HTR-8/SVneo (cell line): Measurements from ENCODE around the gene CACNA2D2.
A peak's percentile ranks its signal among the peaks of the same experiment; 100 is the strongest.
"Not testable (repeated sequence)": the region's sequence is repeated elsewhere in the genome, so short reads cannot be mapped to it uniquely, and the experiment has no call there.

Source experiments
- DNase-seq: peaks from one replicate; pipeline ENCODE4 v3.0.0; 2011; ENCODE audit warnings: low spot score, mixed read lengths; ENCODE audit not compliant: insufficient read length
- FAIRE-seq: peaks from 2 replicates; lab custom pipeline; 2011; peaks lifted over from hg19 to GRCh38; lab: Jason Lieb, UNC

Gene CACNA2D2

GRCh38 chr3:50530001-50530970 lies 26.9 kb upstream of the CACNA2D2 start:
- no peak for FAIRE-seq
- no peak for DNase-seq

- FAIRE-seq (no peak), DNase-seq (peak; percentile 66)
Measured at GRCh38 chr3:50525987-50526386, 22.6 kb upstream of the CACNA2D2 start.

GRCh38 chr3:50525191-50525910 lies 21.9 kb upstream of the CACNA2D2 start:
- DNase-seq = no peak
- FAIRE-seq = no peak

- DNase-seq = no peak
- no peak for FAIRE-seq
Measured at GRCh38 chr3:50524746-50525145, 21.3 kb upstream of the CACNA2D2 start.

GRCh38 chr3:50523279-50523811 lies 19.9 kb upstream of the CACNA2D2 start:
- DNase-seq (no peak), FAIRE-seq (no peak)

- DNase-seq (no peak), FAIRE-seq (no peak)
Measured at GRCh38 chr3:50521572-50521971, 18.1 kb upstream of the CACNA2D2 start.

GRCh38 chr3:50520849-50521248 lies 17.4 kb upstream of the CACNA2D2 start:
- DNase-seq (no peak), FAIRE-seq (no peak)

GRCh38 chr3:50519471-50520089 lies 16.1 kb upstream of the CACNA2D2 start:
- DNase-seq (peak; percentile 68), FAIRE-seq (peak; percentile 80)

GRCh38 chr3:50518436-50518835 lies 15.0 kb upstream of the CACNA2D2 start:
- DNase-seq (no peak), FAIRE-seq (no peak)

GRCh38 chr3:50517721-50518206 lies 14.3 kb upstream of the CACNA2D2 start:
- no peak for FAIRE-seq

GRCh38 chr3:50516440-50516871 lies 13.0 kb upstream of the CACNA2D2 start:
- FAIRE-seq (no peak), DNase-seq (no peak)

More at GRCh38 chr3:50517721-50518206, 14.3 kb upstream of the CACNA2D2 start:
- no peak for DNase-seq

- FAIRE-seq = no peak
- DNase-seq = no peak
Measured at GRCh38 chr3:50515565-50516439, 12.4 kb upstream of the CACNA2D2 start.

GRCh38 chr3:50512908-50513307 lies 9.5 kb upstream of the CACNA2D2 start:
- not testable (repeated sequence) for DNase-seq, FAIRE-seq

GRCh38 chr3:50512131-50512530 lies 8.7 kb upstream of the CACNA2D2 start:
- no peak for DNase-seq

GRCh38 chr3:50510325-50510724 lies 6.9 kb upstream of the CACNA2D2 start:
- no peak for DNase-seq
- no peak for FAIRE-seq

More at GRCh38 chr3:50512131-50512530, 8.7 kb upstream of the CACNA2D2 start:
- FAIRE-seq = no peak

- FAIRE-seq (no peak), DNase-seq (no peak)
Measured at GRCh38 chr3:50509715-50510114, 6.3 kb upstream of the CACNA2D2 start.

GRCh38 chr3:50508821-50509220 lies 5.4 kb upstream of the CACNA2D2 start:
- FAIRE-seq (no peak), DNase-seq (no peak)

- DNase-seq (no peak), FAIRE-seq (no peak)
Measured at GRCh38 chr3:50506169-50506568, 2.7 kb upstream of the CACNA2D2 start.

GRCh38 chr3:50504681-50505080 lies 1.2 kb upstream of the CACNA2D2 start:
- no peak for DNase-seq
- no peak for FAIRE-seq
